LNCaP clone FGC (cell line): ENCODE results near the gene SLC17A5.
"Not testable (repeated sequence)": the region's sequence is repeated elsewhere in the genome, so short reads cannot be mapped to it uniquely, and the experiment has no call there.

ENCODE experiments used
- DNase-seq: peaks from one replicate; pipeline ENCODE4 v3.0.0-alpha.2; 2011; ENCODE audit warnings: low read depth
- H3K4me3 ChIP-seq: 2 replicates; pipeline ENCODE4 v1.5.1; 2011; ENCODE audit warnings: mild to moderate bottlenecking, low read depth, low read length, control low read depth
- CTCF ChIP-seq: IDR thresholded peaks from 2 replicates; pipeline ENCODE4 v1.5.1; 2012; ENCODE audit warnings: mild to moderate bottlenecking; ENCODE audit not compliant: control insufficient read depth, insufficient read depth; ENCODE audit errors: extremely low read depth

The SLC17A5 gene

GRCh38 chr6:73564578-73565345, 89.0 kb downstream of the SLC17A5 start:
- no peak for TF ChIP-seq CTCF
- no peak overlapping the region for H3K4me3 ChIP-seq
- no peak for DNase-seq

GRCh38 chr6:73562558-73562957, 91.2 kb downstream of the SLC17A5 start:
- DNase-seq = peak; percentile 3
- no peak overlapping the region for H3K4me3 ChIP-seq
- TF ChIP-seq CTCF = no peak

DNA sequence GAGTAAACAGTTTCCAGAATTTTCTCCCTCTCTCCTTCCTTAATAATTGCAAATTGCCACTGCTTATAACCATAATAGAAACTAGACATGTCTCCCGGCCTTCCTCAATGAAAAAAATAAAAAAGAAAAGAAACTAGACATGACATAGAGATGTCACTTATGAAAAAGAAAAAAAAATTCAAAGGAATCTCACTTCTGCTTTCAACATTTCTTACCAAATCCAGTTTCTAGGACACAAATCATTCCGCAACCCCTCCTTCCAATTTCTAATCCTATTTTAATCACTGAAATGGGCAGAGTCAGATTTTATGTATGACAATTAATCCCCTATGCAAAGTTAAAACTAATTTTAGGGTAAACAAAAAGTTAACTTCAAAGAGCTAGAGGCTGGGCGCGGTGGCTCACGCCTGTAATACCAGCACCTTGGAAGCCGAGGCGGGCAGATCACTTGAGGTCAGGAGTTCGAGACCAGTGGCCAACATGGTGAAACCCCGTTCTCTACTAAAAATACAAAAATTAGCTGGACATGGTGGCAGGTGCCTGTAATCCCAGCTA, 92.9 kb downstream of the SLC17A5 start:
- no peak for DNase-seq
- no peak for TF ChIP-seq CTCF
- H3K4me3 ChIP-seq = no peak overlapping the region

- no peak overlapping the region for H3K4me3 ChIP-seq
- no peak for DNase-seq
- no peak for TF ChIP-seq CTCF
Measured at GRCh38 chr6:73560182-73560732, 93.5 kb downstream of the SLC17A5 start.

DNA sequence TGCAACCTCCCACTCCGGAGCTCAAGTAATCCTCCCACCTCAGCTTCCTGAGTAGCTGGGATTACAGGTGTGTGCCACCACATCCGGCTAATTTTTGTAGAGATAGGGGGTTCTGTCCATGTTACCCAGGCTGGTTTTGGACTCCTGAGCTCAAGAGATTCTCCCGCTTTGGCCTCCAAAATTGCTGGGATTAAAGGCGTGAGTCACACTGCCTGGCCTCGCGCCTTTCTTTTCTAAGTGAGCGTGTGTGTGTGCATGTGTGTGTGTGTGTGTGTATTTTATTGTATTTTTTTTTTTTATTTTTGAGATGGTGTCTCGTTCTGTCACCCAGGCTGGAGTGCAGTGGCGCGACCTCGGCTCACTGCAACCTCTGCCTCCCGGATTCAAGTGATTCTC, 94.4 kb downstream of the SLC17A5 start:
- not testable (repeated sequence) for DNase-seq, H3K4me3 ChIP-seq

DNA sequence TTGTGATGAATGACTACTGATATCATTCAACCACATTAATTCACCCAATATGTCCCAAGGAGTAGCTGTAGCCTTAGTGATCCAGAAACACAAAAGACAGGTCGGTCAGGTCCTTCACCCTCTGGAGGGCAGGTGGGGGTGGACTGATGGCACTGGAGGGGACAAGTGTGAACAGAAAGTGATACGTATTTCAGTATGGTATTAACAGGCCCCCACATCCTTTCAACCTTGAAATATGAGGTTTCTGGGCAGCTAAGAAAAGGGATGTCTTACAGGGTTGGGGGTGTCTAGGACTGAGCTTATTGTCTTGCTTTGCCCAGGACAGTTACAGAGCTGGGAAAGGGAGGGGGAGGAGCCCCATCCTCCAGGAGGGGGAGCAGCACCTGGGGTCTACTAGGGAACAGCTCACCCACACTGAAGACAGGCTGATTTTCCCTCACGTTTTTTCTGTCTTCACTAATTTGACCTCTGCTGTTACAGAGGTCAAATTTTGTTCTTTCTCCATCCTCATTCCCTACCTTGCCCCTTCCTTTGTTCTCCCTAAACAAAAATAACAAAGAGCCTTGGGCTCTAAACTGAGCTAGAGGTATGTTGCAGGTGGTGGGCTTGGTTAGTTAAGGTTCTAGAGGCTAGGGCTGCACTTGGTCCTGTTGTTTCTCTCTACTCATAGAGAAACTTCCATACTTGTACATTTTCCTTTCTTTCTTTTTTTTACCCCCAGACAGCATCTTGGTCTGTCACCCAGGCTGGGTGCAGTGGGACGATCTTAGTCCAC, 95.0 kb downstream of the SLC17A5 start:
- DNase-seq = no peak
- no peak for TF ChIP-seq CTCF
- no peak overlapping the region for H3K4me3 ChIP-seq

DNA sequence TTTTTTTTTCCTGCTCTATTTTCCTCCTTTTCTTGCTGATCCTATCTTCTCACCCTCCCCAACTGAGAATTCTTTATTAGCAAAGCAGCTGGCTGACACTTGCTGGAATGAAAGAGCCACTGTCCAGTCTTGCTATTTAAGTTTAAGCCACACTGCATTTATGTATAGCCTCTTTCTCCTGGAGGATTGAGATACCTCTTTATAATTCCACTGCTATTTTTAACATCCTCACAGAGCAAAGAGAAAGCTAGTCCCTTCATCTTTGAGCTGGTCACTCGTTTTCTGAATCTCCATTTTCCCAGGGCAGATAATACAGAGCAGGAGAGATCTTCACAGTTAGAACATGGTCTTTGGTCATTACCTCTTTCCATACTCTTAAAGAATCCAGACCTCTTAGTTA, 97.0 kb downstream of the SLC17A5 start:
- DNase-seq = no peak
- H3K4me3 ChIP-seq = no peak overlapping the region
- TF ChIP-seq CTCF = no peak

- DNase-seq, H3K4me3 ChIP-seq: not testable (repeated sequence)
Measured at GRCh38 chr6:73555380-73555949, 98.3 kb downstream of the SLC17A5 start.

- DNase-seq = not testable (repeated sequence)
Measured at GRCh38 chr6:73551115-73551514, 102.7 kb downstream of the SLC17A5 start.

More at GRCh38 chr6:73551115-73551514, 102.7 kb downstream of the SLC17A5 start:
- not testable (repeated sequence) for H3K4me3 ChIP-seq
